Astrocyte (in vitro differentiated cells and primary cell): ENCODE results near the gene PLCL2. TPM values are rescaled to one million over a fixed set of nuclear protein-coding genes. Genes with fewer than 3 reads are reported as not detected.
A peak's percentile ranks its signal among the peaks of the same experiment; 100 is the strongest.

ENCODE experiments used
- DNase-seq: peaks from one replicate; pipeline ENCODE4 v3.0.0-alpha.2; 2010; ENCODE audit warnings: low read depth
- FAIRE-seq: peaks from 2 replicates; lab custom pipeline; 2011; peaks lifted over from hg19 to GRCh38; lab: Jason Lieb, UNC
- H2AFZ ChIP-seq: 2 replicates; pipeline ENCODE4 v1.6.0; 2012; ENCODE audit warnings: low read depth, low read length, inconsistent platforms
- H3K27ac ChIP-seq: 2 replicates; pipeline ENCODE4 v1.5.1; 2011; ENCODE audit warnings: low read depth, low read length, inconsistent platforms
- H3K27me3 ChIP-seq: 2 replicates; pipeline ENCODE4 v1.6.0; 2011; ENCODE audit warnings: low read length, inconsistent platforms; ENCODE audit not compliant: insufficient read depth
- H3K36me3 ChIP-seq: 2 replicates; pipeline ENCODE4 v1.5.1; 2011; ENCODE audit warnings: low read length, inconsistent platforms; ENCODE audit not compliant: insufficient read depth
- H3K4me1 ChIP-seq: 2 replicates; pipeline ENCODE4 v1.5.1; 2011; ENCODE audit warnings: low read length, inconsistent platforms; ENCODE audit not compliant: insufficient read depth
- H3K4me2 ChIP-seq: 2 replicates; pipeline ENCODE4 v1.6.0; 2012; ENCODE audit warnings: low read length, inconsistent platforms
- H3K4me3 ChIP-seq: 2 replicates; pipeline ENCODE4 v1.5.1; 2011; ENCODE audit warnings: low read depth, mild to moderate bottlenecking, low read length, inconsistent platforms; ENCODE audit not compliant: insufficient read depth
- H3K79me2 ChIP-seq: 2 replicates; pipeline ENCODE4 v1.6.0; 2012; ENCODE audit warnings: mild to moderate bottlenecking, low read length, inconsistent platforms; ENCODE audit not compliant: insufficient read depth
- H3K9ac ChIP-seq: 2 replicates; pipeline ENCODE4 v1.6.0; 2012; ENCODE audit warnings: mild to moderate bottlenecking, low read length, inconsistent platforms
- H3K9me3 ChIP-seq: 2 replicates; pipeline ENCODE4 v1.5.1; 2012; ENCODE audit warnings: low read depth, mild to moderate bottlenecking, low read length, inconsistent platforms; ENCODE audit not compliant: insufficient read depth
- H4K20me1 ChIP-seq: 2 replicates; pipeline ENCODE4 v1.6.0; 2012; ENCODE audit warnings: low read length, inconsistent platforms; ENCODE audit not compliant: insufficient read depth
- H3K27ac Mint-ChIP-seq: one replicate; pipeline ENCODE4 v1.8.0; 2021; ENCODE audit warnings: mild to moderate bottlenecking, mixed read lengths; ENCODE audit not compliant: unreplicated experiment
- H3K27me3 Mint-ChIP-seq: one replicate; pipeline ENCODE4 v1.8.0; 2021; ENCODE audit warnings: low read depth, mixed read lengths; ENCODE audit not compliant: unreplicated experiment
- H3K36me3 Mint-ChIP-seq: one replicate; pipeline ENCODE4 v1.8.0; 2021; ENCODE audit warnings: low read depth, mixed read lengths; ENCODE audit not compliant: unreplicated experiment
- H3K4me1 Mint-ChIP-seq: one replicate; pipeline ENCODE4 v1.8.0; 2021; ENCODE audit warnings: low read depth, mixed read lengths; ENCODE audit not compliant: unreplicated experiment
- H3K4me3 Mint-ChIP-seq: one replicate; pipeline ENCODE4 v1.8.0; 2021; ENCODE audit warnings: mild to moderate bottlenecking, moderate library complexity, mixed read lengths; ENCODE audit not compliant: unreplicated experiment
- H3K9me3 Mint-ChIP-seq: one replicate; pipeline ENCODE4 v1.8.0; 2021; ENCODE audit warnings: mild to moderate bottlenecking, mixed read lengths; ENCODE audit not compliant: unreplicated experiment
- CTCF ChIP-seq: IDR thresholded peaks from 2 replicates; pipeline ENCODE4 v1.5.1; 2011; ENCODE audit warnings: low read depth, mild to moderate bottlenecking, inconsistent platforms, low read length, moderate library complexity; ENCODE audit not compliant: insufficient read depth
- EZH2 ChIP-seq: IDR thresholded peaks from 2 replicates; pipeline ENCODE4 v1.6.1; 2012; ENCODE audit warnings: mild to moderate bottlenecking, low read length, inconsistent platforms; ENCODE audit not compliant: insufficient read depth
- total RNA-seq: library from RNA; stranded (reverse); gene quantifications from 2 replicates; pipeline ENCODE4 v1.2.1, GENCODE V29; 2021

PLCL2 gene
- total RNA-seq, 1 donor from 2014 or later: 3.9 TPM

- no peaks in the 10 kb centered on the region for H4K20me1 ChIP-seq
- no peaks in the 10 kb centered on the region for H3K79me2 ChIP-seq
- H3K4me1 ChIP-seq: peaks cover 8% of the 10 kb centered on the region
- peak overlapping the region; percentile 34 for H3K27ac ChIP-seq
- H3K27ac Mint-ChIP-seq: no peak overlapping the region
- no peak overlapping the region for H3K4me3 Mint-ChIP-seq
- TF ChIP-seq CTCF (no peak), EZH2 (no peak)
- H3K36me3 Mint-ChIP-seq: peaks cover 8% of the 10 kb centered on the region
- H3K4me2 ChIP-seq: no peak overlapping the region
- H3K4me1 Mint-ChIP-seq: peaks cover 11% of the 10 kb centered on the region
- FAIRE-seq: no peak
- H3K36me3 ChIP-seq: no peaks in the 10 kb centered on the region
- H3K9me3 Mint-ChIP-seq: peaks cover 8% of the 10 kb centered on the region
- no peaks in the 10 kb centered on the region for H3K9me3 ChIP-seq
- no peaks in the 10 kb centered on the region for H3K27me3 ChIP-seq
- H3K4me3 ChIP-seq: no peak overlapping the region
- H3K27me3 Mint-ChIP-seq: no peaks in the 10 kb centered on the region
- DNase-seq: no peak
- no peak overlapping the region for H2AFZ ChIP-seq
- H3K9ac ChIP-seq: no peak overlapping the region
Measured at GRCh38 chr3:17054982-17055343, 170.2 kb downstream of the PLCL2 start.

- Mint-ChIP-seq H3K9me3 (peaks cover 8% of the 10 kb centered on the region), H3K27me3 (no peaks in the 10 kb centered on the region), H3K4me1 (peaks cover 11% of the 10 kb centered on the region), H3K4me3 (no peak overlapping the region), H3K27ac (no peak overlapping the region), H3K36me3 (peaks cover 8% of the 10 kb centered on the region)
- H3K4me1 ChIP-seq: peaks cover 8% of the 10 kb centered on the region
- H3K27me3 ChIP-seq: no peaks in the 10 kb centered on the region
- H3K4me3 ChIP-seq: no peak overlapping the region
- H3K27ac ChIP-seq: peak overlapping the region; percentile 70
- peak overlapping the region; percentile 19 for H3K4me2 ChIP-seq
- DNase-seq (peak; percentile 35), FAIRE-seq (no peak)
- no peak overlapping the region for H2AFZ ChIP-seq
- H3K9me3 ChIP-seq: no peaks in the 10 kb centered on the region
- H3K79me2 ChIP-seq: no peaks in the 10 kb centered on the region
- no peak for TF ChIP-seq EZH2
- TF ChIP-seq CTCF: no peak
- no peaks in the 10 kb centered on the region for H3K36me3 ChIP-seq
- no peaks in the 10 kb centered on the region for H4K20me1 ChIP-seq
- peak overlapping the region; percentile 69 for H3K9ac ChIP-seq
Measured at GRCh38 chr3:17055374-17056276, 170.9 kb downstream of the PLCL2 start.

- no peak overlapping the region for H3K4me3 Mint-ChIP-seq
- no peak overlapping the region for H3K4me3 ChIP-seq
Measured at GRCh38 chr3:17057321-17057720, 172.6 kb downstream of the PLCL2 start.

More at GRCh38 chr3:17057321-17057720, 172.6 kb downstream of the PLCL2 start:
- Histone ChIP-seq H4K20me1 (no peaks in the 10 kb centered on the region), H3K36me3 (no peaks in the 10 kb centered on the region), H2AFZ (no peak overlapping the region), H3K9ac (peak overlapping the region; percentile 47), H3K9me3 (no peaks in the 10 kb centered on the region), H3K4me2 (peak overlapping the region; percentile 10), H3K4me1 (peaks cover 8% of the 10 kb centered on the region), H3K27me3 (no peaks in the 10 kb centered on the region), H3K79me2 (no peaks in the 10 kb centered on the region), H3K27ac (peak overlapping the region; percentile 69)
- peak; percentile 46 for DNase-seq
- no peak for TF ChIP-seq EZH2
- no peak for TF ChIP-seq CTCF
- Mint-ChIP-seq H3K4me1 (peaks cover 11% of the 10 kb centered on the region), H3K27ac (no peak overlapping the region), H3K27me3 (no peaks in the 10 kb centered on the region), H3K36me3 (peaks cover 6% of the 10 kb centered on the region), H3K9me3 (peaks cover 8% of the 10 kb centered on the region)
- peak; percentile 78 for FAIRE-seq
